Choroid plexus epithelial cell (primary cell): Measurements from ENCODE around the gene PRSS22.
A peak's percentile ranks its signal among the peaks of the same experiment; 100 is the strongest.

Experiments
- DNase-seq: peaks from one replicate; pipeline ENCODE4 v3.0.0-alpha.2; 2010; ENCODE audit warnings: low read depth
- H3K4me3 ChIP-seq: 2 replicates; pipeline ENCODE4 v1.5.1; 2011; ENCODE audit warnings: low read depth, mild to moderate bottlenecking, control low read depth, low read length, moderate library complexity
- CTCF ChIP-seq: conservative IDR thresholded peaks from 2 replicates; pipeline ENCODE4 v1.5.1; 2011; ENCODE audit warnings: low read depth, mild to moderate bottlenecking, control low read depth, inconsistent platforms, low read length, moderate library complexity

Gene PRSS22

GRCh38 chr16:2856061-2856670 is 1.8 kb downstream of the PRSS22 start:
- TF ChIP-seq CTCF = no peak
- H3K4me3 ChIP-seq = no peak overlapping the region
- no peak for DNase-seq

DNA sequence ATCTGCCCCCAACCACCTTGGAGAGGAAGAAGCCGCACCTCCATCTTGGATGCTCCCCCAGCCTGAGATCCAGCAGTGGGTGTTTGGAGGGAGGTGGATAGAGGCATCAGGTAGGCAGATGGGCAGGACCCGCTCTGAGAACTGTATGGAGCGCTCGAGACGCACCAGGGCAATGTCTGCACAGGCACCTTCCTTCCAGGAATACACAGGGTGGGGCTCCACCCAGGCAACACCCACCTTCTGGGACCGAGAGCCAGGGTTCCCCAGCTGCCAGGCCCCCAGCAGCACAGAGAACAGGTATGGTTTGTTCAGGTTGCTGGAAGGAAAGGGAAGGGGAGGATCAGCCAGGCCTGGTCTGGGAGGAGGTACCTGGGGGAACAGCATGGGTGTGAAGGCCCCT is 2.4 kb downstream of the PRSS22 start:
- no peak overlapping the region for H3K4me3 ChIP-seq
- no peak for DNase-seq
- no peak for TF ChIP-seq CTCF

- no peak overlapping the region for H3K4me3 ChIP-seq
- no peak for DNase-seq
- peak; percentile 70 for TF ChIP-seq CTCF
Measured at GRCh38 chr16:2854700-2855309, 3.2 kb downstream of the PRSS22 start.

- no peak for DNase-seq
- TF ChIP-seq CTCF = no peak
- no peak overlapping the region for H3K4me3 ChIP-seq
Measured at GRCh38 chr16:2853531-2854073, 4.4 kb downstream of the PRSS22 start.

DNA sequence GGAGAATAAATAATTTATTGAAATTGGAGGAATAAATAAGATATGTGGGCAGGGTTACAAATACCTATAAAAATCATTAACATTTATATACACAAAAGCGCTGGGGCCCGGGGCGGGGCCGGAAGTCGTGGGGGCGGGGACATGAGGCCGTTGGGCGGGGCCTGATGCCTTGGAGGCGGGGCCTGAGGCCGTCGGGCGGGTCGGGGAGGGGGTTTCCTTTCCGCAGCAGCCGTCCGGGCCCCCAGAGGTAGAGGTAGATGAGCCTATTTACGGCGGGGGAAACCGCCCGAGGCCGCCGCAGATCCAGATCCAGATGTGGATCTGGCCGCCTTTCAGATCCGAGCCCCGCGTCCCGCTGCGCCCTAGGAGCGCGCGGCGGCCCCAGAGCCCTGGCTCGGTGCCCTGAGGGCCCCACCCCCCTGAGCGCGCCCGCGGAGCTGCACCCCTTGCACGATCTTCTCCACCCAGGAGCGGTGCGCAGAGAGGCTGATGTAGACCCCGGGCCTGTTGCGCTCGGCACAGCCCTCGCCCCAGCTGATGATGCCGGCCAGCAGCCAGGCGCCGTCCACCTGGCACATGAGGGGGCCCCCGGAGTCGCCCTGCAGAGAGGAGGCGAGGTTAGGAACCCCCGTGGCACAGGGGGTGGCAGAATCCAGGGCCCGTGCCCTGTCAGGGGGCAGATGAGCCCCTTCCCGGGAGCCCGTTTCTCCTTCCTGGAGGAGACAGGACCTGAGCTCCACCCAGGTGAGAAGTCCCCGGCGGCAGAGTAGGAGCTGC is 5.1 kb downstream of the PRSS22 start:
- H3K4me3 ChIP-seq = no peak overlapping the region
- no peak for DNase-seq
- no peak for TF ChIP-seq CTCF

- no peak overlapping the region for H3K4me3 ChIP-seq
- no peak for TF ChIP-seq CTCF
- DNase-seq = no peak
Measured at GRCh38 chr16:2852003-2852730, 5.8 kb downstream of the PRSS22 start.
